CD4-positive, alpha-beta T cell treated with Interleukin-15 for 1 hour (primary cell): ENCODE measurements around the gene RFTN1.

ENCODE experiments used
- DNase-seq: peaks from one replicate; pipeline ENCODE4 v3.0.0-alpha.2; 2020

The RFTN1 gene

GRCh38 chr3:16428612-16429011 is 84.9 kb downstream of the RFTN1 start:
- no peak for DNase-seq

GRCh38 chr3:16427103-16427965 is 86.2 kb downstream of the RFTN1 start:
- DNase-seq, result no peak

- DNase-seq, result no peak
Observed at GRCh38 chr3:16426665-16427064, 86.8 kb downstream of the RFTN1 start.

GRCh38 chr3:16426029-16426400 is 87.5 kb downstream of the RFTN1 start:
- no peak for DNase-seq

- DNase-seq, result no peak
Observed at GRCh38 chr3:16425398-16426028, 88.0 kb downstream of the RFTN1 start.

GRCh38 chr3:16423947-16424673 is 89.4 kb downstream of the RFTN1 start:
- no peak for DNase-seq

- no peak for DNase-seq
Observed at GRCh38 chr3:16423298-16423697, 90.2 kb downstream of the RFTN1 start.

GRCh38 chr3:16419640-16420241 is 93.8 kb downstream of the RFTN1 start:
- no peak for DNase-seq

- no peak for DNase-seq
Observed at GRCh38 chr3:16417945-16418739, 95.4 kb downstream of the RFTN1 start.

GRCh38 chr3:16415911-16416476 is 97.5 kb downstream of the RFTN1 start:
- DNase-seq, result no peak

- no peak for DNase-seq
Observed at GRCh38 chr3:16413321-16413720, 100.2 kb downstream of the RFTN1 start.

- no peak for DNase-seq
Observed at GRCh38 chr3:16412192-16412800, 101.2 kb downstream of the RFTN1 start.

- no peak for DNase-seq
Observed at GRCh38 chr3:16411441-16411840, 102.1 kb downstream of the RFTN1 start.

- DNase-seq, result no peak
Observed at GRCh38 chr3:16410659-16411058, 102.8 kb downstream of the RFTN1 start.

- DNase-seq, result no peak
Observed at GRCh38 chr3:16409032-16409431, 104.5 kb downstream of the RFTN1 start.

- DNase-seq, result no peak
Observed at GRCh38 chr3:16407366-16407765, 106.1 kb downstream of the RFTN1 start.

- DNase-seq, result no peak
Observed at GRCh38 chr3:16406579-16406978, 106.9 kb downstream of the RFTN1 start.

GRCh38 chr3:16406166-16406565 is 107.3 kb downstream of the RFTN1 start:
- DNase-seq, result no peak

- DNase-seq, result no peak
Observed at GRCh38 chr3:16404349-16404895, 109.1 kb downstream of the RFTN1 start.

- DNase-seq, result no peak
Observed at GRCh38 chr3:16402451-16402850, 111.0 kb downstream of the RFTN1 start.

GRCh38 chr3:16401273-16401672 is 112.2 kb downstream of the RFTN1 start:
- DNase-seq, result no peak
